IPS-15b (cell line): ENCODE measurements around the gene PDXK.

ENCODE experiments used
- H3K27me3 ChIP-seq: one replicate; pipeline ENCODE4 v1.6.1; 2013; ENCODE audit warnings: low read length; ENCODE audit not compliant: control insufficient read depth, insufficient read depth
- H3K36me3 ChIP-seq: one replicate; pipeline ENCODE4 v1.6.1; 2013; ENCODE audit warnings: low read length; ENCODE audit not compliant: control insufficient read depth, insufficient read depth
- H3K4me1 ChIP-seq: one replicate; pipeline ENCODE4 v1.6.1; 2013; ENCODE audit warnings: mild to moderate bottlenecking, low read length; ENCODE audit not compliant: control insufficient read depth, insufficient read depth
- H3K4me3 ChIP-seq: one replicate; pipeline ENCODE4 v1.5.1; 2013; ENCODE audit warnings: low read depth, low read length
- H3K9ac ChIP-seq: one replicate; pipeline ENCODE4 v1.6.1; 2013; ENCODE audit warnings: low read depth, mild to moderate bottlenecking, low read length
- H3K9me3 ChIP-seq: one replicate; pipeline ENCODE4 v1.6.1; 2013; ENCODE audit warnings: mild to moderate bottlenecking, low read length; ENCODE audit not compliant: control insufficient read depth, insufficient read depth

Gene PDXK

DNA sequence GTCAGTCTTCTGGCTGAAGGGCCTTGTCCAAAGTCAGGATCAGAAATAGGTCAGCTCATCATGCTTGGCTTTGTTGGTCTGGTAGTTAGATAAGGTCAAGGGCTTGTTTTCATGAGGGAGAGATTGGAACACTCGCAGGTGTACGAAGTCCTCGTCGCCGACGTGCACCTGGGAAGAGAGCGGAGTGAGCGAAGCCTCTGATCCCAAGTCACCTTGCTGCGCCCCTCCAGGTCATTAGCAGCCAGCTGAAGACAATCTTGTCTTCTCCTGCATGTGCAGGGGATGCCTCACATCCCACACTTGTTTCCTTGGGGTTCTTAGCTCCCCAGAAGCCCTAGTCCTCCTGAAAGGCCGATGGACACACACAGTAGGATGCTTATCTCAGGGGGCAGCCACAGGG, 55.2 kb downstream of the PDXK start:
- Histone ChIP-seq H3K9ac (no peak overlapping the region), H3K27me3 (no peaks in the 10 kb centered on the region), H3K36me3 (peaks cover 13% of the 10 kb centered on the region), H3K4me3 (no peak overlapping the region), H3K4me1 (peaks cover 2% of the 10 kb centered on the region), H3K9me3 (no peaks in the 10 kb centered on the region)

DNA sequence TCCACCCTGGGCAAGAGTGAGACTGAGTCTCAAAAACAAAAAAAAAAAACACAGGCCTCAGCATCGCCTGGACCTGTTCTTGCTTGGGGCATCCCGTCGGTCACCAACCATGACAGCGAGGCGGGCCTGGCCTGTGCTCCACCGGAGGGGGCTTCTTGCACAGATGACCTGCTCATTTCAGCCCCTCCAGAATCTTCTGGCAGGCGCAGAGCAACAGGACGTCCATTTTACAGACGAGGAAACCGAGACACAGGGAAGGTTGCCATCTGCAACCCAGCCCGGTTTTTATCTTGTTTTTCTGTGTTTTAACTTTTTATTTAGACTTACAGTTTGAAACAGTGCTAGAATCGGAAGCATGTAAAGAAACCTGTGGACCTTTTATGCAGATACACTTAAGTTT, 56.3 kb downstream of the PDXK start:
- Histone ChIP-seq H3K27me3 (no peaks in the 10 kb centered on the region), H3K9me3 (no peaks in the 10 kb centered on the region), H3K4me1 (peaks cover 2% of the 10 kb centered on the region), H3K4me3 (peak overlapping the region; percentile 78), H3K9ac (no peak overlapping the region), H3K36me3 (peaks cover 13% of the 10 kb centered on the region)

DNA sequence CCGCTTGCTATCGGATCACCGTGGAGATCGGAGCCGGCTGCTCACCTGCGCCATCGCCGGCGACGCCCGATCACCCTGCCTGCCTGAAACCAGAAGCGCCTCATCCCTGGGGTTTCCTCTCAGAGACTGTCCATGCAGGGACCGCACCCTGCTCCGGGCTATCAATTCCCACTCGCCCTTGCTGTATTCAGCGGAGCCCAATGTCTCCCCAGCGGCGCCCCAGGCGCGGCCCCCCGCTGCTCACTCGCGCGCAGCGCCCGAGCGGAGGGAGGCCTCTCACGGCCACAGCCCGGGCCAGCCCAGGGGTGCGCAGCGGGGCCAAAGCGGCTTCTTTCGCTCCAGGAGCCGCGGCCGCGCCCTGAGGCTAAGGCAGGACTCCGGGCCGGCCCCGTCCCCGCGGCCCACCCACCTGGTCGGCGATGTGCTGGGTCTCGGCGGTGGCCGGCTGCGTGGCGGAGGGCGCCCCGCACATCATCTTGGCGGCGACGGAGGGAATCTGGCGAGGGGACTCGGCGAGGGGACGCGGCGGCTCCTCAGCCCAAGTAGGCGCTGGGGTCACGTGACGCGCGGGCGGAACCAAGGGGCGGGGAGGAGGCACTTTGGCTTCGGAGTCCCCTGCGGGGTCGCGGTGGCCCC, 57.0 kb downstream of the PDXK start, which contains the start of gene CSTB:
TSS of gene CSTB (minus strand) at position 514 of the 636 bp plus-strand sequence. CDS start at position 475, 39 bp downstream.
- Histone ChIP-seq H3K27me3 (no peaks in the 10 kb centered on the region), H3K9me3 (no peaks in the 10 kb centered on the region), H3K36me3 (peaks cover 13% of the 10 kb centered on the region), H3K9ac (peak within 1 kb of the TSS; percentile 79), H3K4me3 (peak within 1 kb of the TSS; percentile 78), H3K4me1 (peaks cover 2% of the 10 kb centered on the region)

DNA sequence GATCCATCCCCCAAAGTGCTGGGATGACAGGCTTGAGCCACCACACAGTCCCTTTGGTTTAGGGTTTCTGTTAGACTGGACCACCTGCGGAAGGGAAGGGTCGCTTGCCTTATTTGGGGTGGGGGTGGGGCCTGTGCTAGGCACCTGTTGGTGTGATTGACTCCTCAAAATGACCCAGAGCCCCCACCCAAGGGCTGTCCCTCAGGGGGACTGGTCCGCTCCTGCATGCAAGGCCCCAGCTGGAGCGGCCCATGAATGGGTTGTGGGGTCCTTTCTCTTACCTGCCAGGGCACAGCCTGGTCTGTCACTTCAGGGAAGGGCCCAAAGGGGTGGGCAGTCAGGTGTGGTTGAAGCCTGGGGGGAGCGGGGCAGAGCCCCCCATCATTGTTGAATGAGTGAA, 59.0 kb downstream of the PDXK start:
- H3K9me3 ChIP-seq, result no peaks in the 10 kb centered on the region
- H3K9ac ChIP-seq, result no peak overlapping the region
- H3K36me3 ChIP-seq, result peaks cover 13% of the 10 kb centered on the region
- peaks cover 2% of the 10 kb centered on the region for H3K4me1 ChIP-seq
- no peak overlapping the region for H3K4me3 ChIP-seq
- H3K27me3 ChIP-seq, result no peaks in the 10 kb centered on the region

DNA sequence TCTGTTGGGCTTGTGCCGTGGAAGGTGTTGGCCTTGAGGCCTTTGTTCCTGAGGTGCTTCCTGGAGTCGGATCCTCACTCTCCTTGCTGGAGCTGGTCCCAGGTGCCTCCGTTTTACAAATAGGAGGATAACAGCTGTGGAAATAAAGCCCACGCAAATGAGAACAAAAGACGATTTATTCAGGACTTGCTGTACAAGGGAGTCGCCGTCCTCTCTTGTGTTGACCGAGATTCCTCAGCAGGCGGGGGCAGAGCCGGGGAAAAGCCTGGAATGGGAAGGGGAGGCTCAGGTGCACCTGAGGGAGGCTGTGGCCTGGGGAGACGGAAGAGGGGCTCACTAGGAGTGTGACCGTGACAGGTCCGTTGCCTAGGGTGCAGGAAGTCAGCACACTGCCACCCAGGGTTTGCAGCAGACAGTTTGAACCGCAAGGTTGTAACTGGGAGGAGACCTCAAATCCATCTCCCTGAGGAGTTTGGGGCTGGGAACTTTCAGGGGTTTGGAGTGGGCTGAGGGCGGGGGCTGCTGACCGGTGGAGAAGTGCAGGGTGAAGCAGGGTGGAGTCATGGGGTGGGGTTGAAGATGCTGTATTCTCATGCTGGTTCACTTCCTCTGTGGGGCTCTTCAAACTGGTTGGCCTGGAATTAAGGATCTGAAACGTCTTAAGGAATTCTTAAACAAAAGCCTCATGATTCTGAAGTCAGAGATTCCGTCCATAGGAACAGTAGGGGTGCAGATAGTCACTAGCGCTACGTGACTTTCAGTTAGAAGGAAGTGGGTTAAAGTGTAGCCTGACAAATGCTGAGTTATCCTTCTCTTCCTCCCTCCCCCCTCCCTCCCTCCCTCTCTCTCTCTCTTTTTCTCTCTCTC, 59.8 kb downstream of the PDXK start:
- Histone ChIP-seq H3K9me3 (no peaks in the 10 kb centered on the region), H3K36me3 (peaks cover 7% of the 10 kb centered on the region), H3K4me3 (no peak overlapping the region), H3K27me3 (no peaks in the 10 kb centered on the region), H3K4me1 (peaks cover 2% of the 10 kb centered on the region), H3K9ac (no peak overlapping the region)

DNA sequence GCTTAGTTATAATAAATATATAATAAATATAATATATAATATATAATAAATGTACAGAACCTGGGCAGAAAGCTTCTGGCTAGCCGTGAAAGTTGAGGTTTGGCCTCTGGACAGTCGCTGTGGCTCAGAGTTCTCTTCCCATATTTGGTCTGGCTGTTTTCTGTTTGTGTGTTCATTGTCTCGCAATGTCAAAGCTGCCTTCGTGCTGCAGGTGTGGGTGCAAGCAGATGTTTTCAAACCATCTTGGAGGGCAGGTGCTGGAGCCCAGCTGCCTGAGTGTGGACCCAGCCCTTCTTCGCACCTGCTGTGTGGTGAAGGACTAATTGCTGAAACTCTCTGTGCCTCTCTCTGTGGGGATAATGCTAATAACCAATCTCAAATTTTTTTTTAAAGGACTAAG, 60.7 kb downstream of the PDXK start:
- Histone ChIP-seq H3K27me3 (no peaks in the 10 kb centered on the region), H3K36me3 (no peaks in the 10 kb centered on the region), H3K9me3 (no peaks in the 10 kb centered on the region), H3K4me1 (peaks cover 2% of the 10 kb centered on the region), H3K4me3 (no peak overlapping the region), H3K9ac (no peak overlapping the region)

DNA sequence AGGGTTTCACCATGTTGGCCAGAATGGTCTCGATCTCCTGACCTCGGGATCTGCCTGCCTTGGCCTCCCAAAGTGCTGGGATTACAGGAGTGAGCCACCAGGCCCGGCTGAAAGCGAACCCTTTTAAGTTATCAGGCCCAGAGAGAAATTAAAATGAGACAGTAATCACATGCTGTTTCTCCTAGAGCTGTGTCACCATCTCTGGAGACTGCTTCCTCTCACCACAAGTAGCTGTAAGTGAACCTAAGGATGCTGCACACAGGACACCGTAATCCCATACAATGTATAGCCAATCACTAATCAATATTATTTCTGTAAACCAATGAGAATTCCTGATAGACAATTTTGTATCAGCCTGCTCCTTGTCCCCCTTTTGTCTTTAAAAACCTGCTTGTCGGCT, 62.9 kb downstream of the PDXK start:
- Histone ChIP-seq H3K4me1 (no peaks in the 10 kb centered on the region), H3K4me3 (no peak overlapping the region), H3K9ac (no peak overlapping the region), H3K27me3 (no peaks in the 10 kb centered on the region), H3K9me3 (no peaks in the 10 kb centered on the region), H3K36me3 (no peaks in the 10 kb centered on the region)

DNA sequence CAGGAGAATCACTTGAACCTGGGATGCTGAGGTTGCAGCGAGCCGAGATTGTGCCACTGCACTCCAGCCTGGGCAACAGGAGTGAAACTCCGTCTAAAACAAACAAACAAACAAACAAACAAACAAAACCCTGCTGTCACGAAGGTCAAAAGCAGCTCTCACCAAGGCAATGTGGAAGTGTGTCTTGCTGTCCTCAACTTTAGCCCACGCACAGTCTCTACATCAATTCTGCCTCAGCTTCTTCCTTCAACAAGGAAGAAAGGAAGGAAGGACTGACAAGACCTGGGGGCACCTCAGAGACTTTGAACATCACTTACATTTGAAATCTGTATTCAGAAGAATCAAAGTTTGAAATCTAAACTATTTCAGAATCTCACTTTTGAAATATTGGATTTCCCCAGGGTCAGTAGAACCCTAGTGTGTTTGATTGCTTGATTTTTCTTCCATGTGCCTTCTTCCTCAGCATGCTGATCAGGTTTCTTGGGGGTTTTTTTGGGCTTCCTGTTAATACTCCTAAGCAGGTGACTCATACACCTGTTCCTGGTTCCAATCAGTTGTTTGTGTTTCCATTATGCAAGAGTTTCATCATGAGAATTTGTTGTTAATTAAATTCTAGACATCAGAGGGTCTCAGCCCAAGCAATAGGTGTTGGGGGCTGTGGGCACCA, 63.6 kb downstream of the PDXK start:
- Histone ChIP-seq H3K27me3 (no peaks in the 10 kb centered on the region), H3K4me1 (no peaks in the 10 kb centered on the region), H3K9ac (no peak overlapping the region), H3K4me3 (no peak overlapping the region), H3K9me3 (no peaks in the 10 kb centered on the region), H3K36me3 (no peaks in the 10 kb centered on the region)

DNA sequence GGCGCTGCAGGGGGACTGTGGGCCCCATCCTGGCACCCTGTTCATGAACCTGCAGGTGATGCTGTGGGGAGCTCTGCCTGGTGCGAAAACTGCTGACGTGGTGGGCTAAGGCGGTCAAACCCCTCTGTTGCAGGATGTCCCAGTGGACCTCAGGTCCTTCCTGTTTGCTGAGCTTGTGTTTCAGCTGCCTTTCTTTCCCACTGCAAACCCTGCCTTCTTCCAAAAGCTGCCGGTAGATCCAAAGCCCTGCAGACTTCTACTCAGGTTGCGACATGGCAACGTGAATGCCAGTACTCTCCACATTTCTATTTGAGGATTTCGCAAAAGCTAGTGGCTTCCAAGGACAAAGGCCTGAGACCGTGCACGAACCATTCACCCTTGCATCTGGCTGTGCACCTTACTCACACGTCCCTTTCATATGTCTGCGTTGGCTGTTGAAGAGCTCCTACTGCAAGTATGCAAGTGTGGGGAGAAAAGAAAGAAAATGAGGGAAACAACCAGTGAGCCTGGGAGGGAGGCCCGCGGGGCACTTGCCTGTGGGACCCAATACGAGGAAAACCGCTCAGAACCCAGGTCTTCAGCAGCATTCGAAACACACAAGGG, 64.3 kb downstream of the PDXK start:
- no peak overlapping the region for H3K4me3 ChIP-seq
- no peaks in the 10 kb centered on the region for H3K4me1 ChIP-seq
- H3K36me3 ChIP-seq, result no peaks in the 10 kb centered on the region
- H3K27me3 ChIP-seq, result no peaks in the 10 kb centered on the region
- no peaks in the 10 kb centered on the region for H3K9me3 ChIP-seq
- no peak overlapping the region for H3K9ac ChIP-seq

DNA sequence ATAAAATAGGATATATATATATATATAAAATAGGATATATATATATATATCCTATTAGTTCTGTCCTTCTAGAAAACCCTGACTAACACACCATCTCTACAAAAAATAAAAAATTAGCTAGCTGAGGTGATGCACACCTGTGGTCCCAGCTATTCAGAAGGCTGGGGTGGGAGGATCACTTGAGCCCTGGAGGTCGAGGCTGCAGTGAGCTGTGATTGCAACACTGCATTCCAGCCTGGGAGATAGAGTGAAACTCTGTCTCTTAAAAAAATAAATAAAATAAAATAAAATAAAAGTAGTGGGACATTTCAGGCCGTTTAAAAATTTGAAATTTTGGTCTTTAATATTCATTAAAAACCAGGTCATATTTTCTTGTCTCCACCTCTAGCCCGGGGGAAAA, 66.2 kb downstream of the PDXK start:
- H3K4me1 ChIP-seq, result no peaks in the 10 kb centered on the region
- no peak overlapping the region for H3K4me3 ChIP-seq
- no peaks in the 10 kb centered on the region for H3K27me3 ChIP-seq
- H3K9me3 ChIP-seq, result no peaks in the 10 kb centered on the region
- H3K36me3 ChIP-seq, result no peaks in the 10 kb centered on the region
- H3K9ac ChIP-seq, result no peak overlapping the region

DNA sequence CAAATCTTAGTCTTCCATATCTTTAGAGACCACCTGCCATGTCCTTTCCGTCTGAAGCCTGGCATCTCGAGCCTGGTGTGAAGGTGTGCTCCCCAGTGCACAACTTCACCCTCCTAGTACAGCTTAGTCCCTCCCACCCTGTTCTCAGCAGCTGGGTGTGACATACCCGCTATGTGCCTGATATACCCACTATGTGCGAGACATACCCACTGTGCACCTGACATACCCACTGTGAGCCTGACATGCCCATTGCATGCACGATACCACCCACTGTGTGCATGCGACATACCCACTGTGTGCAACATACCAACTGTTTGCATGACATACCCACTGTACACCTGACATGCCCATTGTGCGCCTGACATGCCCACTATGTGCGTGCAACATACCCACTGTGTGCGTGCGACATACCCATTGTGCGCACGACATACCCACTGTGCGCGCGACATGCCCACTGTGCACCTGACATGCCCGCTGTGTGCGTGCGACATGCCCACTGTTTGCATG, 67.4 kb downstream of the PDXK start:
- H3K4me3 ChIP-seq, result no peak overlapping the region
- H3K36me3 ChIP-seq, result peaks cover 1% of the 10 kb centered on the region
- no peaks in the 10 kb centered on the region for H3K27me3 ChIP-seq
- H3K9me3 ChIP-seq, result no peaks in the 10 kb centered on the region
- peaks cover 3% of the 10 kb centered on the region for H3K4me1 ChIP-seq
- no peak overlapping the region for H3K9ac ChIP-seq
